GM15510 (cell line): ENCODE results near the gene FAM216B.

Source experiments
- POLR2A ChIP-seq: IDR thresholded peaks from 3 replicates; pipeline ENCODE4 v1.6.1; 2011; ENCODE audit warnings: borderline replicate concordance; ENCODE audit not compliant: insufficient read length; ENCODE audit errors: extremely low read depth

FAM216B gene

DNA sequence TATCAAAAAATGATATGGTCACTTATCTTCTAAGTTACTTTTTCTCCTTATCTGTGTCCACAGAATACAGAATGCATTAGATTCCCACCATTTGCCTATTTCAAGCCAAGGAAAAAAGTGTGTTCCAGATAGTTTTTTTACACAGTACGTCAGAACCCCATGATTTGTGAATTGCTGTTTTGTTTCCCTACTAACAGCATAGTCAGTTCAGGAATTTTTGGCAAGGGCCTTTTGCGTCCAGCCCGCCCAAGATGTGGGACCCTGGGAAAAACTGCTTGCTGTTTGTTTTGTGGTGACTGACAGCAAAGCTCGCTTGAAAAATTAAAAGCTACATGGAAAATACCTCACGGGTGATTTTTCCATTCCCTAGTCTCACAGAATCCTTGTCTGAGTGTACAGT, 20.4 kb upstream of the FAM216B start:
- TF ChIP-seq POLR2A: no peak

DNA sequence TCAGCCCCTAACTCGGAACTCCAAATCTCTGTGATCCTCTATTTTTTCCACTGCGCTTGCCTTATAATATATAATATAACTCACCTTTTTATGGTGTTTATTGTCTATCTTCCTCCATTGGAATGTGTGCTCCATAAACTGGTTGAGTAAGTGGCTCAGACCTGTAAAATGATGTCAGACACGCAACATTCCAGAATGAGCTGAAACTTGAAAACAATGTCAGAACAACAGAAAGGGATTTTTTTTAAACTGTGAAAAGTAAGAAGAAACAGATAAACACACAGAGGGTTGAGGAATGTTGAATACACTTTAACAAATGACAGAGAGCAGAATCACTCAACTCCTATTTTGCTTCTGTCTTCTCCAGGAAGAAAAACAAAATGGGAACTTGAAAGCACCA, 19.1 kb upstream of the FAM216B start:
- TF ChIP-seq POLR2A: no peak

DNA sequence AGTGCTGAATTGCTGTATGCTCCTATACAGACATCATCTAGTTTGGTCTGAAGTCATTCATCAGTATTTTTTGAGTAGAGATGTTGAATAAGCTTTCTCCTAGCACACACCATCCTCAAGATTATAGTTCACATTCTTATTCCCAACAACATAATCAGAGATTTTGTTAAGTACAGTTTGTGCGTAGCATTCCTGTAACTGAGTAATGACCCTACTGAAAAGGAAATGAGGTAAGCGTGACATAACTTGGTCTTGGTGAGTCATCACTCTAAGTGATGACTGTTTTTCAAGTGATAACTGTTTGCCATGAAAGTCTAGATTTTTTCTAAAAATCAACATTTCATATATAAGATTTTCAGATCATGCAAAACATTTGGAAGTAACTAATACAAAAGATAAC, 18.5 kb upstream of the FAM216B start:
- TF ChIP-seq POLR2A: no peak

DNA sequence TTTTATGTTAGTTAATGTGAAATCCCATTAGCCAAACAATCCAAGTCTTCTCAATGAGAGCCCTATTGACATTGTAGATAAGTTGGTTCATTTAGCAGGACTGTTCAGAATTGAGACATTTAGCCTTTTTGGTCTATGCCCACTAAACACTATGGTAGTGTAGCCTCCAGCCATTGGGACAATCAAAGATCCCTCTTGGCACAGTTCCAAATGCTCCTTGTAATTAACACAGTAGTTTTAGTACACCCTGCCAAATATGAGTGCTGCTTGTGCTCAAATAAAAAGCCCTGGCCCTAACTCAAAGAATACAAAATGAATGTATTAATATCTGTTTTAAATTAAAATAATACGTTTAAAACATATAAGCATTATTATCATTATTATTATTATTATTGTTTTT, 15.4 kb upstream of the FAM216B start:
- TF ChIP-seq POLR2A: no peak

DNA sequence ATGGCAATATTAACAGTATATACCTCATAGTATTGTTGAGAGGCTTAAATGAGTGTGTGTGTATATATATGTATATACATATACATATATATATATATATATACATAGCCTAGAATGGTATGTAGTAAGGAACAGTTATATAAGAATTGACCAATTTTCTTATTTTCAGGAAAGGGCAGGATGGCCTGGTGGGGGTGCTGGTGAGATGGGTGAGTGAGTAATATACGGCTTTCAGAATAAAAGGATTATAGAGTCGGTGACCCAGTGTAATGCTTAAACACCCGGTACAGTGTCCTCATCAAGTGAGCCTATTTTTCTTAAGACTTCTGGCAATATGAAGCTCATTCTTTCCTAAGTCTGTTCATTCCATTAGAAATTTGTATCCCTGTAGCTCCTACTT, 11.7 kb upstream of the FAM216B start:
- TF ChIP-seq POLR2A: no peak

DNA sequence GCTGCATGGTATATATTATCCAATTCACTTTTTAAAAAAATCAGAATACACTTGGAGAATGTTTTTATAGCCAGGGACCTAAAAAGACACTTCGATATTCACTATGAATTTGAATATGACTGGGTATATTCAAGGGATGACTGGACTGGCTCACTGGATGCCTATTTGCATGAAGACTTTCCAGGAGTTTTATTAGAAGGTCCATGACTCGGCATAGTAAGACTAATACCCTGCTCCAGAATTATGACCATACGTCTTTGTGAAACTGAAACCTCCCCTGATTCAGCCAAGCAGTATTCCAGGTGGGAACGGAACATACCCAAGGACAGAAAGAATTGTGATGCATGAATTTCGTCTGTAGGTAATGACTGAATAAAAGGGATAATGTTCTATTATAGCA, 3.9 kb upstream of the FAM216B start:
- TF ChIP-seq POLR2A: no peak

DNA sequence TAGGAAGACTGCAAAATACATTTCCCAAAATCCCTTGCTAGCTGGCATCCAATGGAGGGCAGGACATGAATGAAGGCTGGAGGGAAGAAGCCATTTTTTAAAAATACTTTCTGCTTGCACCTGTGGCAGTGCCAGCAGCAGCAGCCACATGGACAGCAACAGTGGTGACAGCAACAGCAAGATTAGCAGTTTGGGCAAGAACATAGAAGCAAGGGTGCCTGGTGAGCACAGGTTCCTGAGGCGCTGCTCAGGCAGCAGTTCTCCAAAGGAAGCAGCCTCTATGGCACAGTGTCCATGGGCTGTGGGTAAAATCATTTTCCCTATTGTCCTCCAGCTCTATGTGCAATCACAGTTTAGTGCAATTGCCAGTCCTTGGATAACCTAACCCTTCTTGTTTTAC, 1.3 kb upstream of the FAM216B start:
- TF ChIP-seq POLR2A: no peak

DNA sequence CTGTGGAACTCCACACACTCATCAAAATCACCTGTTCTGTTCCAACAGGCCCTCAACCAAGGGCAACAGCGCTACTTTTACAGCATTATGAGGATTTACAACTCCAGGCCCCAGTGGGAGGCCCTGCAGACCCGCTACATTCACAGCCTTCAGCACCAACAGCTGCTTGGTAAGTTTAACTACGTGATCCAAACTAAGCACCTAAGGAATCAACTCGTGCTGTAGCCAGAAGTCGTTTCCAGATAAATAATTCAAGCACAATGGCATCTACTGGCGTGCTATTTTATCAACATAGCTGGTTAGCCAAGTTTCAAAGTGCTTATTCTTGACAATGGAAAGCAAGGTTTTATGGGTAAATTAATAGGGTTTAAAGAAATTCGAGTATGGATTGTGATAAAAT, 5.3 kb downstream of the FAM216B start:
- TF ChIP-seq POLR2A: no peak

DNA sequence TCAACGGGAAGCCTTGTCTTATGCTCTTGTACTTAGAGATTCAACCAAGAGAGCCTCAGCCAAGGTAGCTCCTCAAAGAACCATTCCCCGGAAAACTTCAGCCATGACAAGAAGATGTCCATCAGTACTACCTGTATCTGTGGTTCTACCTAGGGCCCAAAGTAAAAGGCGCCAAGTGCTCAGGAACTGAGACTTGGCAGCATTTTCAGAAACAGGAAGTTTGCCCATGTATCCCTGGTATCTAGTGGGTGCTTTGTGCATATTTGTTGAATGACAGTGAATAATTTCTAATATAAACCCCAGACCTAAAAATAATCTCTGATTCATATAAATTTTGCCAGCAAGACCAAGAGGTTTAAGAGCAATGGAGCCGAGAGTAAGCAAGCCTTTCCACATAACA, 7.2 kb downstream of the FAM216B start:
- TF ChIP-seq POLR2A: no peak

DNA sequence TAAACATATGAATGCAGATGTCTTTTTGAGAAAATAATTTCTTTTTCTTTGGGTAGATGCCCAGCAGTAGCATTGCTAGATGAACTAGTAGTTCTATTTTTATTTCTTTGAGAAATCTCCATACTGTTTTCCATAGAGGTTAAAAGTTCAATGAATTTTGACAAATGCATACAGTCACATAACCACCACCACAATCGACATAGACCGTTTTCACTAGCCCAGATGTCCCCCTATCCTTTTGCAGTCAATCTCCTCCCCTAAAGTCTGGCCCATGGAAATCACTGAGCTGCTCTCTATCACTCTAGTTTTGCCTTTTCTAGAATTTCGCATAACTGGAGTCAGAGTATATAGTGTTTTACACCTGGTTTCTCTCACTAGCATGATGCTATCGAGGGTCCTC, 10.8 kb downstream of the FAM216B start:
- TF ChIP-seq POLR2A: no peak

DNA sequence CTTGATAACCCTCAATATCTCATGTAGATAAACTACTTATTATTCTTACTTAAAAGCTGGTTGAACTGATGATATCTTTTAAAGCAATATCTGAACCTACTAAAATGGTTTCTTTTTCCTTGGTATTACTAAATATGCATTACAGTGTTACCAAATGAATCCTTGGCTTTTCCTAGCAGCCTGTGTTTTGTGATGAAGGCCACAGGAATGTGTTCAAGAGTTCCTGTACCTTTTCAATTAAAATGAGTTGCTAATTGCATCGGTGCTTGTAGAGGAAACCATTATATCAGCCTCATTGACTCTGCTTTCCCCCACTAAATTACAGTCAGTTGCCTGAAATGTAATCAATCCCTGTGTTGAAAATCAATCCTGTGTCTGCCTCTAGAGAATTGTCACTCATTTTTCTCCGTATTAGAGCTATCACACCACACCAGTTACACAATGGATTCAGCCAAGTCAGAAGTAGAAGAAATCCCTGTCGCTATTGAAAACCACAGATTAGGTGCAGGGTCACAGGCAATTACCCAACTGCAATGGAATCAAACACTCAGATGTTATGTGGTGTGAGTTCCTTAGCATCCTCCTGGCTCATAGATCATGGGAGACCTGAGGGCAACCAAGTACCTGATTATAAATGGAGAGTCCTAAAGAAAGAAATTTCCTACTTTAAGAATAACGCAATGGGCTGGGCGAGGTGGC, 13.3 kb downstream of the FAM216B start:
- no peak for TF ChIP-seq POLR2A

DNA sequence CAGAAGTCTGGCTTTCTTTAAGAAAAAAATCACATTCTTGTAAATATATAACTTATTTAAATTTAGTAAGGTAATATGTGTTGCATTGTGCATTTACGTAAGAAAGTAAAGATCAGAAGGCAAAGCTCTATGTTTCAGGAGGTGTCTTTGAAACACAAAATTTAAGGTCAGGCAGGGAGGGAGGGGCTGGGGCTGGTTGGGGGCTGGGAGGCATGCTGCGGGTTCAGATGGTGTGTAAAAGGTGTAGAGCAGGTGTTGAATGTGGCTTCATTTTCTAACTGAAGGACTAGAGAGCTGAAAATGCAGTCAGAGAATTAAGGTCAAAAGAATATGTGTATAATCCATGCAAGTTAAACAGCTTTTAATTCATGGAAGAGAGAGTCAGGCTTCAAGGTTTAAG, 14.3 kb downstream of the FAM216B start:
- no peak for TF ChIP-seq POLR2A

DNA sequence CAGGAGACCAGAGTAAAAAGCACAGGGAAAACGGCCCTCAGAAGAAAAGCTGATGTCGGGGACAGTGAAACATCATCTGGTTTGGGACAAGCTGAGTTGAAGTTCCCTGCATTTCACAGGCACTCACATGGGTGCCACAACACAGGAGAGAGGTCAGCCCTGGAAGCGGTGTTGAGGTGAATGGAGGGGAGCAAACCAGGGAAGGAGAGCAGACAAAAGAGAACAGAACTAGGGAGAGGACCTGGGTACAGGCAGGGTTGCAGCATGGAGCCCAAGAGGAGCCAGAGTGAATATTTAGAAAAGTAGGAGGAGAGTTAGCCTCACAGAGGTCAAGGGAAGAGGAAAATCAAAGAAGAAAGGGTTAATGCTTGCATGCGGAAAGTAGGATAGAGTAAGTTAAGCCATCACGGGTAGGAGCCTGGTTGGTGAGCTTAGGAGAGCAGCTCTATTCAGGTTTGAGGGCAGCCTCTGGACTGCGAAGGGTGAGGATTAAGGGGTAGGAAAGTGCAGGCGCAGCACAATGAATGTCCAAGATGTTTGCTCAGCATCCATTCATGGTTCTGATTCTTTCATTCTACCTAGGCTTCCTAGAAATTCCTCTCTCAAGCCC, 15.5 kb downstream of the FAM216B start:
- no peak for TF ChIP-seq POLR2A

DNA sequence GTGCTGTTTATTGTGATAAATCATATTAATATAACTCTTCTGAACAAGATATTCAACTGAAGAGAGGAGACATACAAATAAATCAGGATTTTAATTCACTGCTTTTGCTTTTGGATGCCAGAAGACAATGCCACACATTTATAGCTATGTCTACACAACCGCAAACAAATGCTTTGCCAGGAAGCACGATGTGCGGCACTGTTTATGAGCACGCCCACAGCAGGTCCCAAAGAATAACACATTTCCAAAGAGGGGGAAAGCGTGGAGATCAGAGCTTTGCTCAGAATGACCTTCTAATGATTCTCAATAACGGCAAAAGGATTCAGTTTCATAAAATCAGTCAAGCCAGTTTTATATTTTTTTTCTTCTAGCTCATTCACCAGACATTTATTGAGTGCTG, 16.7 kb downstream of the FAM216B start:
- no peak for TF ChIP-seq POLR2A

DNA sequence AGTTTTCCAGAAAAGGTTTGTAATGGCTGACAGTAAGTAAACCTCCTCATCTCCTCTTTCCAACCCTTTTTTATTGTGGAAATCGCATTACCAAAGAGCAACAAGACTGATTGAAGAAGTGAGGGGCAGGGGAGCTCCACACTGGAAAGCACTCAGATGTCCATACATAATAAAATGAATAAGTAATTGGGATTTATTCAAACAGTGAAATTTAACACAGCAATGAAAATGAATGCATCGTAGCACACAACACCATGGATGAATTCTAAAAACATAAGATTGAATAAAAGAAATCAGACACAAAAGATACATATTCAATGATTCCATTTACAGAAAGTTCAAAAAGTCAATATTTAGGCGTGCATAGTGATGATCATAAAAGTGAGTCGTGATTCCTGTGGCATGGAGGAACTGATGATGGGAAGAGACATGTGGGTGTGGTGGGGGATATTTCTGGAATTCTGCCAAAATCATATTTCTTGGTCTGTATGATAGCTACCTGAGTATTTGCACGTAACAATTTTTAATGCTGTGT, 18.8 kb downstream of the FAM216B start:
- TF ChIP-seq POLR2A: no peak

DNA sequence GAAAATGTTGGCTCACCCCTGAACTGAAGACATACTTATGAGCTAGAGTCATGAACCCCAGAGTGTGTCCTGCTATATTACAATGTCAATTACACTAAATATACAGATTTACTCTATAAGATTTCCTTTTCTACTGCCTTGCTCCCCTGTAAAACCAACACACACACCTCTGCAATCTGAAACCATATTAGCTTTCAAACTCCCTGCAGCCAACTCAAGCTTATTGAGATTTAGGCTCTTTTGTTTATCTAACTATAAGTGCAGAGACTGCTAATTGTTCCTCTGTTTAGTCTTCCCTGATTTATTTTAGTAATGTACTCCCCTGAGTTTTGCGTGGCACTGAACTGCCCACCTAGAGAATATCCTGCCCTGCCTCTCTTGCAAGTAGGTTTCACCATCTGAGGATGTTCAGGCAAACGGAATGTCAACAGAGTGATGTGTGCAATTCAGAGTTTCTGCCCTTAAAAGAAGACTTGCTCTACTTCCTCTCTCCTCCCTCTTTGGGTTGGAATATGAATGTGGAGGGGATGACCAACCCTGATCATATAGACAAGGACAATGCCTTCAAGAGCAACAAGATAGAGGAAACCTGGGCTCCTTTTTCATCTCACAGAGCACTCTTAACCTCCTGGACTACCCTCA, 22.3 kb downstream of the FAM216B start:
- no peak for TF ChIP-seq POLR2A

DNA sequence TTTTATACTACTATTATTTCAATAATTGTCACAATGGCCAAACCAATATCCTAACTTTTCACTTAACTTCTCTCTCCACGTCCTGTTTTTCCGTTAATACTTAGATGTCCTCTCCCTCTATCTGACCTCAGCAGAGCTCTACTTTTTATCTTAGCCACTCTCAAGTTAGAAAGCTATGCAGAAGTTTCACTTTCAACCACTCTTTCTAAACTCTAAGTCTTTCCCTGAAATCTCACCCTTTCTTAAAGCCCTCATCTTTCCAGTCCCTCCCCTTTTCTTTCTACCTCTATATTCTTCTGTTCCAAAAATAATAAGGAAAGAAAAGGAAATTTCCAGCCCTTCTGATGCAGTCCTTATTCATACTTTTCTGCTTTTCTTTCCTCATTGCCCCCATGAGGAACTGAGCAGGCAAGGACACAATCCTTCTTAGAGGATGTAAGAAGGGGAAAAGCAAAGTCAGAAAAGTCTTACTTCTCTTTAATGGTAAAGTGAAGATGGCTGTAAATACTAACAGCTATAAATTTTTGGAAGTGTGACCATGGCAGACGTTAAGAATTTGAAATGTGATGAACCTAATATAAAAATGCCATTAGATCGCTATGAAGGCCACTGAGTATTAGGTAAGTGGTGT, 23.0 kb downstream of the FAM216B start:
- TF ChIP-seq POLR2A: no peak

DNA sequence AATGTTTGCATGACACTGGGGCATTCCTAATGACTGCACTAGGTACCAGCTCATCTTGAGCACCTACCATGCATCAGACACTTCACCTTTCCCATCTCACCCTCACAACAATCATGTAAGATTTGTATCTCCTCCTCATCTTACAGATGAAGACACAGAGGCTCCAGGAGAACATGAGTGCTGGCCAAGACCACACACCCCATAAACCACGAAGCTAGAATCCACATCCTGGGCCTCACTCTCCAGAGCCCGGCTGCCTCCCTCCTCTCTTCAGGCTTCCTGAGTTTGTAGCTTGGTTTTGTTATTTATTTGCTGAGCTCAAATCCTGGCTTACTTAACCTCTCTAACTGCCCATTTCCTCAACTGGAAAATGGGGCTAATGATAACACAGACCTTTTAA, 25.9 kb downstream of the FAM216B start:
- no peak for TF ChIP-seq POLR2A
